Cardiac muscle cell (in vitro differentiated cells and primary cell): ENCODE measurements around the gene CASK. TPM values are rescaled to one million over a fixed set of nuclear protein-coding genes. Genes with fewer than 3 reads are reported as not detected.

Source experiments
- DNase-seq, 2 donors: peaks; one replicate each; pipeline versions ENCODE4 v3.0.0 to v3.0.0-alpha.2; 2010 to 2017; ENCODE audit warnings: low read depth in 1 of 2, low spot score in 1 of 2
- H3K27ac ChIP-seq: fragments of 200-600 bp; sonication (generic); 2 replicates; pipeline ENCODE4 v1.5.1; 2016
- H3K27me3 ChIP-seq: fragments of 200-600 bp; sonication (generic); 2 replicates; pipeline ENCODE4 v1.6.0; 2016; ENCODE audit warnings: control low read depth
- H3K36me3 ChIP-seq: fragments of 200-600 bp; sonication (generic); 2 replicates; pipeline ENCODE4 v1.5.1; 2016; ENCODE audit warnings: control low read depth
- H3K4me1 ChIP-seq: fragments of 200-600 bp; sonication (generic); 2 replicates; pipeline ENCODE4 v1.8.1; 2017; ENCODE audit warnings: low read depth, mild to moderate bottlenecking, mixed run types
- H3K4me3 ChIP-seq: fragments of 200-600 bp; sonication (generic); 2 replicates; pipeline ENCODE4 v1.5.1; 2016; ENCODE audit warnings: mild to moderate bottlenecking
- H3K9me3 ChIP-seq: fragments of 200-600 bp; sonication (generic); 2 replicates; pipeline ENCODE4 v1.5.1; 2017; ENCODE audit warnings: low read depth, mild to moderate bottlenecking, control low read depth
- CTCF ChIP-seq: IDR thresholded peaks from 2 replicates; pipeline ENCODE4 v1.5.1; 2012; ENCODE audit warnings: low read depth, mild to moderate bottlenecking, low read length
- polyA plus RNA-seq: library from polyadenylated mRNA; unstranded; fragments of >200 nt; fragmentation: Nextera tagmentation; extraction: Ambion mirVana; gene quantifications from 2 replicates; pipeline ENCODE4 v1.2.1, GENCODE V29; 2016
- total RNA-seq: library from RNA; depleted of rRNA; stranded (reverse); fragments of >200 nt; gene quantifications from 2 replicates; pipeline ENCODE4 v1.2.3, GENCODE V29; 2016

The CASK gene
- total and polyA plus RNA-seq, 2 experiments from 2014 or later: 40.0 to 44.6 TPM

GRCh38 chrX:41877167-41877566 lies 46.2 kb downstream of the CASK start:
- Histone ChIP-seq H3K4me1 (no peaks in the 10 kb centered on the region), H3K36me3 (no peaks in the 10 kb centered on the region), H3K27me3 (no peaks in the 10 kb centered on the region), H3K27ac (no peak overlapping the region), H3K9me3 (no peaks in the 10 kb centered on the region), H3K4me3 (no peak overlapping the region)
- DNase-seq: no peak
- no peak for TF ChIP-seq CTCF

- H3K4me1 ChIP-seq: peaks cover 6% of the 10 kb centered on the region
- H3K27ac ChIP-seq: no peak overlapping the region
- no peaks in the 10 kb centered on the region for H3K9me3 ChIP-seq
- DNase-seq: peak in 1 of 2 donors; percentile 9
- no peaks in the 10 kb centered on the region for H3K27me3 ChIP-seq
- no peak for TF ChIP-seq CTCF
- H3K4me3 ChIP-seq: no peak overlapping the region
- no peaks in the 10 kb centered on the region for H3K36me3 ChIP-seq
These were observed 48.2 kb downstream of the CASK start for GRCh38 chrX:41875142-41875541.

GRCh38 chrX:41870719-41871151 lies 52.6 kb downstream of the CASK start:
- Histone ChIP-seq H3K9me3 (no peaks in the 10 kb centered on the region), H3K4me1 (peaks cover 6% of the 10 kb centered on the region), H3K27me3 (no peaks in the 10 kb centered on the region), H3K36me3 (no peaks in the 10 kb centered on the region), H3K27ac (peak overlapping the region; percentile 9), H3K4me3 (no peak overlapping the region)
- TF ChIP-seq CTCF: no peak
- no peak for DNase-seq

GRCh38 chrX:41868392-41868977 lies 54.9 kb downstream of the CASK start:
- no peaks in the 10 kb centered on the region for H3K9me3 ChIP-seq
- TF ChIP-seq CTCF: no peak
- peaks cover 6% of the 10 kb centered on the region for H3K4me1 ChIP-seq
- no peak for DNase-seq
- no peak overlapping the region for H3K27ac ChIP-seq
- no peak overlapping the region for H3K4me3 ChIP-seq
- H3K27me3 ChIP-seq: no peaks in the 10 kb centered on the region
- H3K36me3 ChIP-seq: no peaks in the 10 kb centered on the region

- DNase-seq: no peak
- H3K36me3 ChIP-seq: no peaks in the 10 kb centered on the region
- TF ChIP-seq CTCF: no peak
- H3K4me1 ChIP-seq: peaks cover 1% of the 10 kb centered on the region
- H3K27me3 ChIP-seq: no peaks in the 10 kb centered on the region
- H3K9me3 ChIP-seq: no peaks in the 10 kb centered on the region
- H3K4me3 ChIP-seq: no peak overlapping the region
- no peak overlapping the region for H3K27ac ChIP-seq
These were observed 59.8 kb downstream of the CASK start for GRCh38 chrX:41863343-41864203.
